DOHH2 (cell line): ENCODE measurements around the gene FHOD3.

Experiments used
- H3F3A ChIP-seq: fragments of 200-600 bp; sonication (generic), shearing (Covaris generic); 2 replicates; pipeline ENCODE4 v1.6.0; 2016; ENCODE audit warnings: antibody characterized with exemption, mild to moderate bottlenecking; ENCODE audit not compliant: control insufficient read depth, insufficient read depth
- H3K27ac ChIP-seq: fragments of 200-600 bp; sonication (generic); 2 replicates; pipeline ENCODE4 v1.5.1; 2014; ENCODE audit warnings: low read depth, mild to moderate bottlenecking, low read length, moderate library complexity
- H3K27me3 ChIP-seq: fragments of 200-600 bp; sonication (generic); 2 replicates; pipeline ENCODE4 v1.6.1; 2014; ENCODE audit warnings: mild to moderate bottlenecking, low read length, mixed read lengths; ENCODE audit not compliant: control insufficient read depth
- H3K36me3 ChIP-seq: fragments of 200-600 bp; sonication (generic); 2 replicates; pipeline ENCODE4 v1.6.1; 2014; ENCODE audit warnings: mild to moderate bottlenecking, low read length, moderate library complexity, mixed read lengths; ENCODE audit not compliant: control insufficient read depth
- H3K4me1 ChIP-seq: fragments of 200-600 bp; sonication (generic); 2 replicates; pipeline ENCODE4 v1.6.1; 2014; ENCODE audit warnings: mild to moderate bottlenecking, low read length, mixed read lengths; ENCODE audit not compliant: control insufficient read depth
- H3K4me2 ChIP-seq: fragments of 200-600 bp; sonication (generic); 2 replicates; pipeline ENCODE4 v1.6.0; 2014; ENCODE audit warnings: mild to moderate bottlenecking, low read length, moderate library complexity
- H3K4me3 ChIP-seq: fragments of 200-600 bp; sonication (generic); 2 replicates; pipeline ENCODE4 v1.5.1; 2014; ENCODE audit warnings: mild to moderate bottlenecking, low read length, mixed read lengths
- H3K79me2 ChIP-seq: fragments of 200-600 bp; sonication (generic); 2 replicates; pipeline ENCODE4 v1.6.1; 2014; ENCODE audit warnings: mild to moderate bottlenecking, low read length, mixed read lengths; ENCODE audit not compliant: control insufficient read depth
- H3K9me2 ChIP-seq: fragments of 200-600 bp; sonication (generic); replicated peaks from 2 replicates; pipeline ENCODE4 v1.6.1; 2014; ENCODE audit warnings: mild to moderate bottlenecking, low read length, mixed read lengths; ENCODE audit not compliant: control insufficient read depth
- H3K9me3 ChIP-seq: fragments of 200-600 bp; sonication (generic); 2 replicates; pipeline ENCODE4 v1.6.1; 2014; ENCODE audit warnings: antibody characterized with exemption, low read length, mixed read lengths; ENCODE audit not compliant: control insufficient read depth, insufficient read depth
- H4K20me1 ChIP-seq: fragments of 200-600 bp; sonication (generic); 2 replicates; pipeline ENCODE4 v1.6.0; 2014; ENCODE audit warnings: low read depth, mild to moderate bottlenecking, antibody characterized with exemption, low read length, moderate library complexity; ENCODE audit not compliant: control insufficient read depth, insufficient read depth
- EZH2phosphoT487 ChIP-seq: fragments of 200-600 bp; sonication (generic); IDR thresholded peaks from 2 replicates; pipeline ENCODE4 v1.6.1; 2017; ENCODE audit warnings: borderline replicate concordance, mild to moderate bottlenecking, antibody characterized with exemption, low read length, moderate library complexity, mixed read lengths
- TF ChIP-seq, protein P1 (sequence below): fragments of 200-600 bp; sonication (generic); IDR thresholded peaks from one replicate; pipeline ENCODE4 v1.5.1; 2014; ENCODE audit warnings: antibody characterized with exemption, mild to moderate bottlenecking, low read depth, low read length; ENCODE audit not compliant: poor library complexity, severe bottlenecking

The FHOD3 gene

GRCh38 chr18:36771245-36771644 lies 473.7 kb downstream of the FHOD3 start:
- TF ChIP-seq, protein P1, sequence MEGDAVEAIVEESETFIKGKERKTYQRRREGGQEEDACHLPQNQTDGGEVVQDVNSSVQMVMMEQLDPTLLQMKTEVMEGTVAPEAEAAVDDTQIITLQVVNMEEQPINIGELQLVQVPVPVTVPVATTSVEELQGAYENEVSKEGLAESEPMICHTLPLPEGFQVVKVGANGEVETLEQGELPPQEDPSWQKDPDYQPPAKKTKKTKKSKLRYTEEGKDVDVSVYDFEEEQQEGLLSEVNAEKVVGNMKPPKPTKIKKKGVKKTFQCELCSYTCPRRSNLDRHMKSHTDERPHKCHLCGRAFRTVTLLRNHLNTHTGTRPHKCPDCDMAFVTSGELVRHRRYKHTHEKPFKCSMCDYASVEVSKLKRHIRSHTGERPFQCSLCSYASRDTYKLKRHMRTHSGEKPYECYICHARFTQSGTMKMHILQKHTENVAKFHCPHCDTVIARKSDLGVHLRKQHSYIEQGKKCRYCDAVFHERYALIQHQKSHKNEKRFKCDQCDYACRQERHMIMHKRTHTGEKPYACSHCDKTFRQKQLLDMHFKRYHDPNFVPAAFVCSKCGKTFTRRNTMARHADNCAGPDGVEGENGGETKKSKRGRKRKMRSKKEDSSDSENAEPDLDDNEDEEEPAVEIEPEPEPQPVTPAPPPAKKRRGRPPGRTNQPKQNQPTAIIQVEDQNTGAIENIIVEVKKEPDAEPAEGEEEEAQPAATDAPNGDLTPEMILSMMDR: no peak
- TF ChIP-seq EZH2phosphoT487: no peak
- no peaks in the 10 kb centered on the region for H3K9me2 ChIP-seq
- peak overlapping the region; percentile 38 for H3K4me2 ChIP-seq
- no peaks in the 10 kb centered on the region for H3F3A ChIP-seq
- H3K4me1 ChIP-seq: peaks cover 22% of the 10 kb centered on the region
- no peaks in the 10 kb centered on the region for H3K79me2 ChIP-seq
- peaks cover 3% of the 10 kb centered on the region; the same call in 1 of the 2 replicates for H3K9me3 ChIP-seq
- no peaks in the 10 kb centered on the region for H3K27me3 ChIP-seq
- peaks cover 13% of the 10 kb centered on the region for H3K36me3 ChIP-seq
- H3K4me3 ChIP-seq: peak overlapping the region; percentile 11
- peak overlapping the region; percentile 33 for H3K27ac ChIP-seq
- H4K20me1 ChIP-seq: no peaks in the 10 kb centered on the region

DNA sequence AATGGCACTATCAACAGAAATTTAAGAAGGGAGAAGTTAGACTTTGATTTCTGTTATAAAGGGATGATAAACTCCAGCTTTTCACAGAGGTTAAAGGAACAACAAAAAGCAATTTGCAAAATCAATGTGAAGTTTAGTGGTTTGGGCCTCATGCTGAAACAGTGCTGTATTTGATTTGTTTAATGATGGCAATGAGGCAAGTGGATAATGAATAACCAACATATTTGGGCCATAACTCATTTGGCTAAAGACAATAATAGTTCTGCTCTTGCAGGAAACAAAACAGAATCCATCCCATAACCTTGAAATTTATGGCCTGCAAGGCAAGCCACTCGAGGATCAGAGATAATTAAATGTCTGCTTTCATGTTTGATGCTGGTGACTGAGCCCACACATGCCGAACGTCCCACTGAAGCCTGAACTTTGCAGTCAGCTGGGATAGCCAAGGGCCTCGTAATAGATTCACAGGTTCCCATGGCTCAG lies 474.8 kb downstream of the FHOD3 start:
- H3K79me2 ChIP-seq: no peaks in the 10 kb centered on the region
- no peaks in the 10 kb centered on the region for H3K27me3 ChIP-seq
- H3K36me3 ChIP-seq: peaks cover 13% of the 10 kb centered on the region
- H3K9me2 ChIP-seq: no peaks in the 10 kb centered on the region
- H3K9me3 ChIP-seq: peaks cover 3% of the 10 kb centered on the region; the same call in 1 of the 2 replicates
- H4K20me1 ChIP-seq: no peaks in the 10 kb centered on the region
- H3K4me3 ChIP-seq: no peak overlapping the region
- peaks cover 22% of the 10 kb centered on the region for H3K4me1 ChIP-seq
- H3K27ac ChIP-seq: no peak overlapping the region
- no peak overlapping the region for H3K4me2 ChIP-seq
- no peak for TF ChIP-seq EZH2phosphoT487
- TF ChIP-seq, protein P1: no peak
- no peaks in the 10 kb centered on the region for H3F3A ChIP-seq

GRCh38 chr18:36775396-36775795 lies 477.9 kb downstream of the FHOD3 start:
- H3K36me3 ChIP-seq: peaks cover 14% of the 10 kb centered on the region
- H3K4me3 ChIP-seq: no peak overlapping the region
- H3K9me3 ChIP-seq: peaks cover 3% of the 10 kb centered on the region; the same call in 1 of the 2 replicates
- no peak for TF ChIP-seq EZH2phosphoT487
- TF ChIP-seq, protein P1: no peak
- H3F3A ChIP-seq: no peaks in the 10 kb centered on the region
- peaks cover 18% of the 10 kb centered on the region for H3K4me1 ChIP-seq
- no peaks in the 10 kb centered on the region for H3K79me2 ChIP-seq
- no peak overlapping the region for H3K4me2 ChIP-seq
- H3K27me3 ChIP-seq: no peaks in the 10 kb centered on the region
- no peaks in the 10 kb centered on the region for H4K20me1 ChIP-seq
- no peaks in the 10 kb centered on the region for H3K9me2 ChIP-seq
- H3K27ac ChIP-seq: no peak overlapping the region
